NOMO-1 (cell line): Measurements from ENCODE around the gene DHX8.
A peak's percentile ranks its signal among the peaks of the same experiment; 100 is the strongest.
"Not testable (repeated sequence)": the region's sequence is repeated elsewhere in the genome, so short reads cannot be mapped to it uniquely, and the experiment has no call there.

Source experiments
- DNase-seq, 2 experiments: peaks; one replicate each; lab custom pipeline; 2025; ENCODE audit not compliant: unreplicated experiment in 2 of 2; lab: John Stamatoyannopoulos, UW

DHX8 gene

GRCh38 chr17:43459878-43460277, 23.9 kb upstream of the DHX8 start:
- not testable (repeated sequence) for DNase-seq

DNA sequence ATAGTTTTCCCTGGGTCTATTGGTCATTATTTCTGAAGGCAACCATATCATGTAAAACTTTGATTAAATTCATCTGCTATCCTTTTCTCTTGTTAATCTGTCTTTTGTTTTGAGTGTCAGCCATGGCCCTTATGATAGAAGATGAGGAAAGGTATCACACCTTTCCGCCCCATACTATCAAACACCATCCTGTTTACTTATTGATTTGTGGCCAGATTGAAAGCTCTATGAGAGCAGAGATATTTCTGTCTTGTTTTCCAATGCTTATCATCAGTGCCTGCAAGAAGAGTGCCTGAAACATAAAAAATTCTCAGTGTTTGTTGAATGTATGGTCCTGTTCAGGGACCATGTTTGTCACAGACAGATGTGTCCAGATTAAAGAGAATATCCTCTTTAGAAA, 22.6 kb upstream of the DHX8 start:
- no peak for DNase-seq

- DNase-seq = not testable (repeated sequence)
Measured at GRCh38 chr17:43462569-43462968, 21.2 kb upstream of the DHX8 start.

- DNase-seq = peak in 1 of 2 experiments; percentile 38
Measured at GRCh38 chr17:43463241-43463640, 20.5 kb upstream of the DHX8 start.

- no peak for DNase-seq
Measured at GRCh38 chr17:43464046-43464445, 19.7 kb upstream of the DHX8 start.

DNA sequence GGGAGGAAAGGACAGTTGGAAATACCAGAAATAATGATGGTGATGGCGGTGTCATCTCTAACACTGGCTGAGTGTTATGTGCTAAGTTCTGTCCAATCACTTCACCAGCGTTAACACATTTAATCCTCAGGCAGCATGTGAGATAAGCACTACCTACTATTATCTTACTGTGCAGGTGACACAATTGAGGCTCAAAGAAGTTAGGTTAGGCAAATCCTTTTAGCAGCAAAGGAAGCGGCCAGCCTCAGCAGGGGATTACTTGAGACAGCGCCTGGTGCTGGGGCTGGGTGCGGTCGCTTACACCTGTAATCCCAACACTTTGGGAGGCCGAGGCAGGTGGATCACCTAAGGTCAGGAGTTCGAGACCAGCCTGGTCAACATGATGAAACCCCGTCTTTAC, 18.7 kb upstream of the DHX8 start:
- DNase-seq = no peak

DNA sequence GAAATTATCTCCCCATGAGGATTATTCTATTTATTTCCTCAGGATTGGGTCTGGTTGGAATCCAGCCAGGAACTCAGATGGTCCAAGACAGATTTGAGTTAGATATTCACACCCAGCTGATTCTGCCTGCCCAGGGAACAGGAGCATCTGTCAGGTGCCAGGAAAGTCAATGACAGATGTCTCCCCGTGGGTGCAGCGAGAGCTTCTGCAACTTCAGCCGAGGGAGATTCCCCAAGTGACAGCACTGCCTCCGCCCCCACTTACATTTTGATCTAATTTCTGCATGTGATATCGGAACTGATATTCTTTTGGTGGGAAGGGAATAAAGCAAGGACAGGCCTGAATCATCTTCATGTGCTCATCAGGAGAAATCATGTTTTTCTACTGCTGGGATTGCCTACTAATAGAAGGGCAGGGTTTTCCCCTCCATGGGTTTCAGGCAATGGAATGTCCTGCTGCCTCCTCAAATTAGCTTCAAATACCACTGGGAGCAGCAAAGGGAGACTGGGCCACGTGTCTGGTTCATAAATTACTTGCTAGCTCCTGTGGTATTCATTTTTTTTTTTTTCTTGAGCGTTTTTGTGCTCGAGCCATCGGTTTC, 15.7 kb upstream of the DHX8 start:
- DNase-seq = no peak

GRCh38 chr17:43468691-43469139, 15.1 kb upstream of the DHX8 start:
- DNase-seq = peak; percentile 6 to 48

GRCh38 chr17:43469145-43469544, 14.6 kb upstream of the DHX8 start:
- no peak for DNase-seq

GRCh38 chr17:43471585-43472160, 12.1 kb upstream of the DHX8 start:
- no peak for DNase-seq

DNA sequence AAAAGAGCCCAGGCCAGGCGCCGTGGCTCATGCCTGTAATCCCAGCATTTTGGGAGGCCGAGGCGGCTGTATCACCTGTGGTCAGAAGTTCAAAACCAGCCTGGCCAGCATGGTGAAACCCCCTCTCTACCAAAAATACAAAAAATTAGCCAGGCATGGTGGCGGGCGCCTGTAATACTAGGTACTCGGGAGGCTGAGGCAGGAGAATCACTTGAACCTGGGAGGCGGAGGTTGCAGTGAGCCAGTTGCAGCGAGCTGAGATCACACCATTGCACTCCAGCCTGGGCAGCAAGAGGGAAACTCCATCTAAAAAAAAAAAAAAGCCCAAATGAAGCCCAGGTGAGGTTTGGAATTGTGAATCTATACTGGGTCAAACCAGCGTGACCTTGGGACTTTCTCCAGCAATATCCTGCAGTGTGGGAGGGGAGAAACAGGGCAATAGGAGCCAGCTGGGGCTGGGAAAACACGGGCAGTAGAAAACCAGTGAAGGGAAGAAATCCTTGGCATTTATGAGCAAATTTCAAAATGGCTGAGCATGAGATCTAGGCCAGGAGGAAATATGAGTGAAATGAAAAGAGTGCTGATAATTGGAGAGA, 8.2 kb upstream of the DHX8 start:
- DNase-seq = no peak

DNA sequence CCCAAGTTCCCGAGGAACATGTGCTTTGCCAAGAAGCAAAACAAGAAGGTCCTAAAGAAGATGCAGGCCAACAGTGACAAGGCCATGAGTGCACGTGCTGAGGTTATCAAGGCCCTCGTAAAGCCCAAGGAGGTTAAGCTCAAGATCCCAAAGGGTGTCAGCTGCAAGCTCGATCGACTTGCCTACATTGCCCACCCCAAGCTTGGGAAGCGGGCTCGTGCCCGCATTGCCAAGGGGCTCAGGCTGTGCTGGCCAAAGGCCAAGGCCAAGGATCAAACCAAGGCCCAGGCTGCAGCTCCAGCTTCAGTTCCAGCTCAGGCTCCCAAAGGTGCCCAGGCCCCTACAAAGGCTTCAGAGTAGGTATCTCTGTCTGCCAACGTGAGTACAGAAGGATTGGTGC, 7.5 kb upstream of the DHX8 start:
- not testable (repeated sequence) for DNase-seq

- DNase-seq = peak; percentile 27 to 34
Measured at GRCh38 chr17:43477832-43478634, 5.7 kb upstream of the DHX8 start.

- no peak for DNase-seq
Measured at GRCh38 chr17:43479948-43480347, 3.8 kb upstream of the DHX8 start.

DNA sequence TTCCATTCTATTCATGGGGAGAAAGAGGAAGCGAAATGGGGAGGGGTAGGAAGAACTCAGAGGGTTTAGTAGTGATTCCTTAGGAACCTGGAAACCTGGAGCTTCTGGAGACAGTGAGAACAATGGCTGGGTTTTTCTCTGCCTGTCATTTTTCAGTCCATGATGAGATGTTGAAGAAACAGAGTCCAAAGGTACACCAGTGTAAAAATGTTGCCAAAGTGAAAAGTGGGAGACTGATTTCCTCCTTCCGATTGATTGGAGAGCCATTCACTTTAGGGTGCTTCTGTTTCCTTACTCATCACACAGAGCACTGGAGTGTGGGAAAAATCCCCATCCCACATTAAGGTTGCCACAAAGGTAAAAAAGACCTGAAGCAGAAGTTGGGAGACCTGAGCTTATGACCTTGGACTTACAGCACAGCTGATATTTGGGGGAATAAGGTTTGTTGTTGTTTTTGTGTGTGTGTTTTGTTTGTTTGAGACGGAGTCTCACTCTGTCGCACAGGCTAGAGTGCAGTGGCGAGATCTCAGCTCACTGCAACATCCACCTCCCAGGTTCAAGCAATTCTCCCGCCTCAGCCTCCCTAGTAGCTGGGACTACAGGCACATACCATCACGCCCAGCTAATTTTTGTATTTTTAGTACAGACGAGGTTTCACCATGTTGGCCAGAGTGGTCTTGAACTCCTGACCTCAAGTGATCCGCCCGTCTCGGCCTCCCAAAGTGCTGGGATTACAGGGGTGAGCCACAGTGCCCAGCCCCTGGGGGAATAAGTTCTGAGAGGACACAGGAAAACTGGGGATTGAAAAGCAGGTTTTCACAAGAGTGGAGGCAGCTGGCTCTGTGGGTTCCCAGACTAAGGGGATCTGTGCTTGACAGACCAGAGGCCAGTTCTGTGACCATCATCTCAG, 1.4 kb upstream of the DHX8 start:
- no peak for DNase-seq

DNA sequence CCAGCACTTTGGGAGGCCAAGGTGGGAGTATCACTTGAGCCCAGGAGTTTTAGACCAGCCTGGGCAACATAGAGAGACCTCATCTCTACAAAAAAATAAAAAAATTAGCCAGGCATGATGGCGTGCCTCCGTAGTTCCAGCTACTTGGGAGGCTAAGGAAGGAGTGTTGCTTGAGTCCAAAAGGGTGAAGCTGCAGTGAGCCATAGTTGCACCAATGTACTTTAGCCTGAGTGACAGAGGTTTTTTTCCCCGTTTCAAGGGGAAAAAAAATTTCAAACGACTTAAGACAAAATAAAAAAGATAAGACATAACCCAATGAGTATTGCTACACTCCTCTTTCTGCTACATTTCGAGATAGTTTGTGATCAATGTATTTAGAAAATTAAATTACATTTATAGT, 6.8 kb downstream of the DHX8 start:
- no peak for DNase-seq

DNA sequence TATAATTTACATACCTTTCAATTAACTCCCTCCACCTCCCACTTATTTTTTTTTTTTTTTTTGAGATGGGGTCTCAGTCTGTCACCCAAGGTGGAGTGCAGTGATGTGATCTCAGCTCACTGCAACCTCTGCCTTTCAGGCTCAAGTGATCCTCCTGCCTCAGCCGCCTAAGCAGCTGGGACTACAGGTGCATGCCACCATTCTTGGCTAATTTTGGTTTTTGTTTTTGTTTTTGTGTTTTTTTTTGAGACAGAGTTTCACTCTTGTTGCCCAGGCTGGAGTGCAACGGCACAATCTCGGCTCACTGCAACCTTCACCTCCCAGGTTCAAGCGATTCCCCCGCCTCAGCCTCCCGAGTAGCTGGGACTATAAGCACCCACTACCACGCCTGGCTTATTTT, 25.7 kb downstream of the DHX8 start:
- DNase-seq = not testable (repeated sequence)

GRCh38 chr17:43511199-43511598, 27.4 kb downstream of the DHX8 start:
- DNase-seq = not testable (repeated sequence)

DNA sequence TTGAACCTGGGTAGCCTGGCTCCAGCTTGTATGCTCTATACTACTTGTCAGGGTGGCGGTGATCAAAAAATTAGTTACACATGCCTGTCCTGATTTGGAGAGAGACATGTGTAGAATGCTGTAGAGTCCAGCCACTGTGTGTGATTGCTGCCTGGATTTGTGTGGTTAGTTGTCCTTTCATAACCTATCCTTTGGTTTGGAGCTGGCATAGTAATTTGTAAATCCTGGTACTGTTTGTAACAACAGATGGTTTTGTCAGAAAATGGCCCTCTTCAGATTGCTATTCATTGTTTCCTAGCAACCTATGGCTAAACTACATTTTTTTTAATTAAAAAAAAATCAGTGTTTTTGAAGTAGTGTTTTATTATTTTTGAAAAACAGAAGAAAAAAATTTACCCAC, 31.9 kb downstream of the DHX8 start:
- DNase-seq = no peak

- no peak for DNase-seq
Measured at GRCh38 chr17:43517161-43517560, 33.4 kb downstream of the DHX8 start.
